Upper lobe of right lung (tissue), 1 donor: ENCODE data around the gene UQCC2. TPM values are rescaled to one million over a fixed set of nuclear protein-coding genes. Genes with fewer than 3 reads are reported as not detected.
A peak's percentile ranks its signal among the peaks of the same experiment; 100 is the strongest.

Experiments used
- ATAC-seq: fragments of 200-7000 bp; cut with Tn5 transposase; one replicate; pipeline ENCODE4 v1.9.1; 2020; ENCODE audit warnings: mild to moderate bottlenecking, moderate library complexity
- DNase-seq: peaks from one replicate; pipeline ENCODE4 v3.0.0-alpha.2; 2020
- H3K27ac ChIP-seq: fragments of 200-600 bp; one replicate; pipeline ENCODE4 v1.8.0; 2022
- H3K27me3 ChIP-seq: fragments of 200-600 bp; one replicate; pipeline ENCODE4 v1.8.0; 2022; ENCODE audit warnings: mild to moderate bottlenecking
- H3K36me3 ChIP-seq: fragments of 200-600 bp; one replicate; pipeline ENCODE4 v1.8.0; 2022
- H3K4me1 ChIP-seq: fragments of 200-600 bp; one replicate; pipeline ENCODE4 v1.8.0; 2022
- H3K4me3 ChIP-seq: fragments of 200-600 bp; one replicate; pipeline ENCODE4 v1.8.0; 2022; ENCODE audit warnings: mild to moderate bottlenecking
- H3K9me3 ChIP-seq: fragments of 200-600 bp; one replicate; pipeline ENCODE4 v1.8.0; 2022
- intact Hi-C: fragments of 100-400 bp; cut with DNase I; formaldehyde crosslinking; loops from one replicate; pipeline ENCODE4 v1.11.0; 2022
- total RNA-seq: library from RNA; stranded (reverse); fragmentation: NEBNext Ultra II Directional; extraction: Animal tissue kit (Norgen Biotek cat#: 25700); gene quantifications from one replicate; pipeline ENCODE4 v1.2.1, GENCODE V29; 2021
- TF ChIP-seq, protein P1 (sequence below): fragments of 200-600 bp; IDR thresholded peaks from one replicate; pipeline ENCODE4 v1.8.0; 2022; ENCODE audit warnings: antibody characterized with exemption
- donor health status: DM: no; HTN: yes; CAD: no; lungs with severe emphysema.

The UQCC2 gene
- total RNA-seq, 1 donor from 2014 or later, result 40.6 TPM

DNA sequence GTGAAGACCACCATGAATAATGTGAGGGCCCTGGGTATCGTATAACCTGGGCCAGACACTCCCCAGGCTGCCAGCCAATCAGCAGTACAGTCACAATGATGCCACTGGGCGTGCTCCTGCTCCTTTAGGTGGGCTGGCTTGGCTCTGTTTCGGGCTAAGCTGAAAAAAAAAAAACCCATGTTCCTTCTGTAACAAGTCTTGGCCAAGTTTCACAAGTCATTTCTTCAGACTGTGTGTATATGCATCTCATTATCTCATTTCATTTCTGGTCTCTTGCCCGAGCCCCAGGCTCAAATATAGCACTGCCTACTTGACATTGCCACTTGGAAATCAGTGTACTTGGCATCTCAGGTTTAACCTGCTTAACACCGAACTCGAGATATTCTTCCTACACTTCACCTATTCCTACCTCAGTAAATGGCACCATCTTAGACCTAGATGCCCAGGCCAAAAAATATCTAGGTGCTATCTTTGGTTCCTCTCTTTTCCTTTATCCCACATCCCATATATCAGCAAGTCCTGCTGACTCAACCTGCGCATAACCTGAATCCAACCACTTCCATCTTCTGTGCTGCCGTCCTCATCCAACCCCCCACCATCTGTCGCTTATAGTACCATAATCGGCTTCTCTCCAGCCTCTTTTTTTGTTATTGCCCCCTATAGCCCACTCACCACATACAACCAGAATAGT, 1.8 kb downstream of the UQCC2 start:
- Histone ChIP-seq H3K4me3 (no peak overlapping the region), H3K36me3 (no peaks in the 10 kb centered on the region), H3K4me1 (peaks cover 8% of the 10 kb centered on the region), H3K9me3 (no peaks in the 10 kb centered on the region), H3K27ac (no peak overlapping the region), H3K27me3 (no peaks in the 10 kb centered on the region)
- TF ChIP-seq, protein P1, sequence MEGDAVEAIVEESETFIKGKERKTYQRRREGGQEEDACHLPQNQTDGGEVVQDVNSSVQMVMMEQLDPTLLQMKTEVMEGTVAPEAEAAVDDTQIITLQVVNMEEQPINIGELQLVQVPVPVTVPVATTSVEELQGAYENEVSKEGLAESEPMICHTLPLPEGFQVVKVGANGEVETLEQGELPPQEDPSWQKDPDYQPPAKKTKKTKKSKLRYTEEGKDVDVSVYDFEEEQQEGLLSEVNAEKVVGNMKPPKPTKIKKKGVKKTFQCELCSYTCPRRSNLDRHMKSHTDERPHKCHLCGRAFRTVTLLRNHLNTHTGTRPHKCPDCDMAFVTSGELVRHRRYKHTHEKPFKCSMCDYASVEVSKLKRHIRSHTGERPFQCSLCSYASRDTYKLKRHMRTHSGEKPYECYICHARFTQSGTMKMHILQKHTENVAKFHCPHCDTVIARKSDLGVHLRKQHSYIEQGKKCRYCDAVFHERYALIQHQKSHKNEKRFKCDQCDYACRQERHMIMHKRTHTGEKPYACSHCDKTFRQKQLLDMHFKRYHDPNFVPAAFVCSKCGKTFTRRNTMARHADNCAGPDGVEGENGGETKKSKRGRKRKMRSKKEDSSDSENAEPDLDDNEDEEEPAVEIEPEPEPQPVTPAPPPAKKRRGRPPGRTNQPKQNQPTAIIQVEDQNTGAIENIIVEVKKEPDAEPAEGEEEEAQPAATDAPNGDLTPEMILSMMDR, result no peak
- ATAC-seq, result no peak
- intact Hi-C loops, result no loop called here
- DNase-seq, result peak; percentile 4

- DNase-seq, result peak; percentile 3
- intact Hi-C loops, result no loop called here
- Histone ChIP-seq H3K9me3 (no peaks in the 10 kb centered on the region), H3K4me3 (no peak overlapping the region), H3K27me3 (no peaks in the 10 kb centered on the region), H3K27ac (no peak overlapping the region), H3K4me1 (peaks cover 8% of the 10 kb centered on the region), H3K36me3 (no peaks in the 10 kb centered on the region)
- TF ChIP-seq, protein P1, result no peak
- ATAC-seq, result no peak
Observed at GRCh38 chr6:33708516-33709204, 2.8 kb downstream of the UQCC2 start.

DNA sequence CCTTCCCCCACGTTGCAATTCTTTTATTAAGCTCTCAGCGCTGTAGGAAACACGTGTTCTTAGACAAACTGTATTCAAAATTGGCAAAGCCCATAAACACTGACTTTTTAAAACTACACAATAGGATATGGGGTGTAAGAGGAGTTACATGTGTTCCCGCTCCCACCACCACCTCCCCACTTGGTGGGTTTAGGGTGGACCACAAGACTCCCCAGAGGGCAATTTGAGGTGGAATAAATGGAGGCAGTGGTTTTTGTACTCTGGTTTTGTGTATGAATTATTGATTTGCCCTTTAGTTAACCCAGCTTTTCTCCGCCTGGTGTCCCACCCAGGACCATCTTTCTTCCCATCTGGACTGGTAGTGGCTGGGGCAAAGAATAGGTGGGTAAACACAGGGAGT, 3.7 kb downstream of the UQCC2 start:
- Histone ChIP-seq H3K4me3 (no peak overlapping the region), H3K27ac (no peak overlapping the region), H3K27me3 (no peaks in the 10 kb centered on the region), H3K4me1 (peaks cover 8% of the 10 kb centered on the region), H3K36me3 (no peaks in the 10 kb centered on the region), H3K9me3 (no peaks in the 10 kb centered on the region)
- intact Hi-C loops, result no loop called here
- ATAC-seq, result no peak
- no peak for DNase-seq
- TF ChIP-seq, protein P1, result no peak

DNA sequence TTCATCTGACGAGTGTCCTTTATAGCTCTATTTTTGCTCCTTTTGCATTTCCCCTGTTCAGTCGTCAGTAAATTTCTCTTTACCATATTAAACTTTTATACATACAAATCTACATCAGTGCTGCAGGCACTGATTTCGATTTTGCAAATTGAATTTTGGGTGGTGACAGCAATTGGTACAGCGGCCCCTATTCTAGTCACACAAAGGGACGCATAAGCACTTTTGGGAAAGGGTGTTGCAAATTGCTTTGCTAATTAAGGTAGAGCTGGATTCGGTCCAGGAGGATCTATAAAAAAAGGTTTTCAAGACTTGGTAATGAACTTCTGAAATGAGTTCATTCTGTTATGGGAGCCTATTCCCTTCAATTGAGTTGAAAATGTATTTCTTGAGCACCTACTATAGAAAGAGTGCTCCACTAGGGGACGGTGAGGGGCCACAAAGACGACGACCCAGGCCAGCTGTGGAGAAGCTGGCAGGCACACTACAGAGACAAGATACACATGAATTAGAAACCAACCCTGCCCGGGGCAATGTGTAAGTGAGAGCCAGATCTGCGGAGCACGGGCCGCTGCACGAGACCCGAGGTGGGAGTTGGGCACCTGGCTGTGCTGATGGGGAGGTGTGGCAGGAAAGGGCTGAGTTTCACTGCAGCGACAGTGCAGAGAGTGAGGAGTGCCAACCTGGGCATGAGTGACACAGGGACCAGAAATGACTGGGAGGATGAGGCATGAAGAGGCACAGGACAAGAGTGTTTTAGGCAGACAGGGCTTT, 5.4 kb downstream of the UQCC2 start:
- TF ChIP-seq, protein P1, result no peak
- Histone ChIP-seq H3K4me3 (no peak overlapping the region), H3K27me3 (no peaks in the 10 kb centered on the region), H3K4me1 (peaks cover 8% of the 10 kb centered on the region), H3K27ac (no peak overlapping the region), H3K36me3 (no peaks in the 10 kb centered on the region), H3K9me3 (no peaks in the 10 kb centered on the region)
- intact Hi-C loops, result no loop called here
- DNase-seq (peak; percentile 46), ATAC-seq (no peak)

GRCh38 chr6:33705268-33705885, 6.1 kb downstream of the UQCC2 start:
- DNase-seq (no peak), ATAC-seq (no peak)
- H3K27ac ChIP-seq, result no peak overlapping the region
- TF ChIP-seq, protein P1, result no peak
- H3K9me3 ChIP-seq, result no peaks in the 10 kb centered on the region
- no peaks in the 10 kb centered on the region for H3K27me3 ChIP-seq
- peaks cover 3% of the 10 kb centered on the region for H3K4me1 ChIP-seq
- intact Hi-C loops, result no loop called here
- no peaks in the 10 kb centered on the region for H3K36me3 ChIP-seq
- H3K4me3 ChIP-seq, result no peak overlapping the region
